WTC11 (cell line): ENCODE results near the gene PGF.

Experiments used
- CREM ChIP-seq: sonication (generic); formaldehyde crosslinking; IDR thresholded peaks from 2 replicates; pipeline ENCODE4 v1.8.1; 2022; ENCODE audit warnings: mild to moderate bottlenecking, missing genetic modification reagents, moderate library complexity
- CTCF ChIP-seq: fragments of 200-600 bp; IDR thresholded peaks from 2 replicates; pipeline ENCODE4 v1.8.0; 2022; ENCODE audit warnings: antibody characterized with exemption
- E2F4 ChIP-seq: sonication (generic); formaldehyde crosslinking; IDR thresholded peaks from 2 replicates; pipeline ENCODE4 v1.8.1; 2022; ENCODE audit warnings: low read depth, mild to moderate bottlenecking, moderate library complexity, missing genetic modification reagents, borderline replicate concordance
- FOXJ3 ChIP-seq: sonication (generic); formaldehyde crosslinking; IDR thresholded peaks from 2 replicates; pipeline ENCODE4 v1.9.0; 2021; ENCODE audit warnings: missing genetic modification reagents, mild to moderate bottlenecking, borderline replicate concordance
- IRF1 ChIP-seq: sonication (generic); formaldehyde crosslinking; IDR thresholded peaks from 2 replicates; pipeline ENCODE4 v1.8.0; 2023; ENCODE audit warnings: missing genetic modification reagents
- MAX ChIP-seq: sonication (generic); formaldehyde crosslinking; IDR thresholded peaks from 2 replicates; pipeline ENCODE4 v1.8.0; 2022; ENCODE audit warnings: mild to moderate bottlenecking, missing genetic modification reagents
- NR2C2 ChIP-seq: sonication (generic); formaldehyde crosslinking; IDR thresholded peaks from 2 replicates; pipeline ENCODE4 v1.8.0; 2022; ENCODE audit warnings: mild to moderate bottlenecking, missing genetic modification reagents
- RORB ChIP-seq: fragments of 250-450 bp; sonication (Bioruptor Pico); IDR thresholded peaks from 2 replicates; pipeline ENCODE4 v1.9.0; 2021; ENCODE audit warnings: mild to moderate bottlenecking
- TEAD4 ChIP-seq: sonication (generic); formaldehyde crosslinking; IDR thresholded peaks from 2 replicates; pipeline ENCODE4 v1.8.0; 2022; ENCODE audit warnings: mild to moderate bottlenecking, missing genetic modification reagents
- ZNF219 ChIP-seq: sonication (generic); formaldehyde crosslinking; IDR thresholded peaks from 2 replicates; pipeline ENCODE4 v1.8.0; 2023; ENCODE audit warnings: missing genetic modification reagents, mild to moderate bottlenecking, borderline replicate concordance
- ZNF532 ChIP-seq: fragments of 250-450 bp; sonication (Bioruptor Pico); IDR thresholded peaks from 2 replicates; pipeline ENCODE4 v1.9.0; 2021; ENCODE audit warnings: mild to moderate bottlenecking, borderline replicate concordance

GRCh38 chr14:74904635-74905503 is 50.5 kb downstream of the PGF start:
- TF ChIP-seq CTCF (no peak), CREM (no peak), ZNF219 (no peak), MAX (CRISPR knock-in tag) (no peak), RORB (CRISPR knock-in tag) (no peak), IRF1 (CRISPR knock-in tag) (no peak), ZNF532 (CRISPR knock-in tag) (no peak), FOXJ3 (CRISPR knock-in tag) (no peak), NR2C2 (CRISPR knock-in tag) (no peak), E2F4 (CRISPR knock-in tag) (no peak), TEAD4 (CRISPR knock-in tag) (no peak)
